GM19043 (cell line): Measurements from ENCODE around the gene MAGT1.
"Not testable (repeated sequence)": the region's sequence is repeated elsewhere in the genome, so short reads cannot be mapped to it uniquely, and the experiment has no call there.

Experiments
- ATAC-seq: cut with Tn5 transposase; IDR thresholded peaks from one replicate; pipeline ENCODE4 v1.9.1; 2021; ENCODE audit warnings: low read depth; ENCODE audit not compliant: unreplicated experiment

The MAGT1 gene

DNA sequence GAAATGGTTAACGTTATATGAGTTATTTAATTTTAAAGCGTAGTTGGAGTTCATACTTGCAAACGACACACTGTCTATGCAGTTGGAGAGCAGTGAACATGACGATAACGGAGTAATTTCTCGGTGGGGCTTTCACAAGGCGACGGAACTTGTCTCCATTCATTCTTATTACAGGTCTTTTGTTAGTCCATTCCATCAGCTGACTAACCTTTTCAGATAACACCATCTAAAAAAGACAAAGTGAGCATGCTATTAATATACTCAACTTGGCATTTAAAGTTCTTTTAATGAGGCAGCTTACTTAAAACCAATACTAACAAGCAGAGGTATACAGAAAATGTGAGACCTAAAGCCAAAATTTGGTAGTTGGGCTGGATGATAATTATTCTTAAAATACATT is 19.9 kb downstream of the MAGT1 start:
- ATAC-seq: no peak

DNA sequence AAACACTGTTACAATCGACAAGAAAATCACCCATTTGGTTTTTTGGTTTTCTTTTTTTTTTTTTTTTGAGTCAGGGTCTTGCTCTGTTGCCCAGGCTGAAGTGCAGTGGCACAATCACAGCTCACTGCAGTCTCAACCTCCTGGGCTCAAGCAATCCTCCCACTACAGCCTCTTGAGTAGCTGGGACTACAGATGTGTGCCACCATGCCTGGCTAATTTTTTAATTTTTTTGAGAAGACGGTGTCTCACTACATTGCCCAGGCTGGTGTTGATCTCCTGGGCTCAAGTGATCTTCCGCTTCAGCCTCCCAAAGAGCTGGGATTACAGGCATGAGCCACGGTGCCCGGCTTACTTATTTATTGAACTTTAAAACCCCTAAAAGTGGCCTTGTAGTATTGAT is 63.7 kb downstream of the MAGT1 start:
- ATAC-seq: not testable (repeated sequence)

DNA sequence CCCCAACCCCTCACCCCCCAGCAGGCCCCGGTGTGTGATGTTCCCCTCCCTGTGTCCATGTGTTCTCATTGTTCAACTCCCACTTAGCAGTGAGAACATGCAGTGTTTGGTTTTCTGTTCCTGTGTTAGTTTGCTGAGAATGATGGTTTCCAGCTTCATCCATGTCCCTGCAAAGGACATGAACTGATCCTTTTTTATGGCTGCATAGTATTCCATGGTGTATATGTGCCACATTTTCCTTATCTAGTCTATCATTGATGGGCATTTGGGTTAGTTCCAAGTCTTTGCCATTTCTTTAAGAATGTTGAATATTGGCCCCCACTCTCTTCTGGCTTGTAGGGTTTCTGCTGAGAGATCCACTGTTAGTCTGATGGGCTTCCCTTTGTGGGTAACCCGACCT is 73.2 kb downstream of the MAGT1 start:
- ATAC-seq: not testable (repeated sequence)

DNA sequence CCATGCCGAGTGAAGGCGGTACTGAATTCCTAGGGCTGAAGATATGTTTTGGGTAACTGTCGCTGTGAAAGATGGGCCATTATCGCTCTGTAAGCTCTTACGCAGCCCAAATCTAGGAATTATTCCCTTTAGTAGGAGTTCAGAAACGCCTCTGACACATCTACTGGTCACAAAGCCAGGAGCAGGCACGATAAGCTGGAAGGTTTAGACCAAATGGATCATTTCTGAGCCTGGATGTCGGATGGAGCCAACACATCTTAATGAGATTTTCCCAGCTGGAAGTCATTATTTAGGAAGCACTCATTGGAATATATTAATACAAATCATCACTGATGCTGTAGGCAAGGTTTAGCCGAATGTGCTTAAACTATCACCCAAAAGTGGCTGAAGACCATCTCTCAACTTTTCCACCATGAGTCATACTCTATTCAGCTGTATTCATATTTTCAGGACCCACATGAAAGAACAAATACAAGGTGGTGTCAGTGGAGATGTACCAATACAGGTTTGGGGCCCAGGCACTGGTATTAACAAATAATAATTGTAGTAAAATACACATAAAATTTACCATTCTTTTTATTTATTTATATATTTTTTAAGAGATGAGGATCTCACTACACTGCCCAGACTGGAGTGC is 75.0 kb downstream of the MAGT1 start:
- ATAC-seq: no peak

DNA sequence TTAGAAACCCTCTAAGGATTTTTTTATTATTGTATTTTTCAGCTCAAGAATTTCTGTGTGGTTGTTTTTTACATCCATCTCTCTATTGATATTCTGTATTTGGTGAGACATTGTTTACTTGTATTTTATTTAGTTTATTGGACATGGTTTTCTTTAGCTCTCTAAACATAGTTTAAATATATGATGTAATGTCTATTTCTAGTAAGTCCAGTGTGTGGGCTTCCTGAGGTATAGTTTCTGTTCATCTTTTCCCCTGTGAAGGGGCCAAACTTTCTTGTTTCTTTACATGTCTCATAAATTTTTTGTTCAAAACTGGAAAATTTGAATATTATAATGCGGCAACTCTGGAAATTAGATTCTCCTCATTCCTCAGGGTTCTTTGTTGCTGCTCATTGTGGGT is 81.0 kb downstream of the MAGT1 start:
- no peak for ATAC-seq

DNA sequence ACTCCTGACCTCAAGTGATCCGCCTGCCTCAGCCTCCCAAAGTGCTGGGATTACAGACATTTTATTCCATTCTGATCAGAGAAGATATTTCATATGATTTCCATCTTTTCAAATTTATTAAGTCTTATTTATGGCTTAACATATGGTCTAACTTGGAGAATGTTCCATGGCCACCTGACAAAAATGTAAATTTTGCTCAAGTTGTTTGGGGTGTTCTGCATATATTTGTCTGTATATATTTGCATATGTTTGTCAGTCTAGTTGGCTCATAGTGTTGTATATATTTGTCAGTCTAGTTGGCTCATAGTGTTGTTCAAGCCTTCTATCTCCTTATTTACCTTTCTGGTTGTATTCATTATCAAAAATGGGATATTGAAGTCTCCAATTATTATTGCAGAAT is 93.0 kb downstream of the MAGT1 start:
- no peak for ATAC-seq

DNA sequence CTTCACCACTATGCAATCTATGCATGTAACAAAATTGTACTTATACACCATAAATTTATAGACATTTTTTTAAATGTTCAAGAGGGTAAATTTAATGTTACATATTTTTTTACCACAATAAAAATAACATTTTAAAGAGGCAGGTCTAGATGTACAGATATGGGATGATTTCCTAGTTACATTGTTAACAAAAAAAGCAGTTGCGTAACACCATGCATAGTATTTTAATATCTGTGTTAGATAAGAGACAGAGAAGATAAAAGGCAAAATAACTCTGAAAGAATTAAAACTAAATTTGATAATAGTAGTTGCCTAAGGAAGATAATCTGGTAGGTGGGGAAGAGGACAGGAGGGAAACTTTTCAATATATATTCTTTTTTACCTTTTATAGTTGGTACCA is 100.1 kb downstream of the MAGT1 start:
- ATAC-seq: no peak

DNA sequence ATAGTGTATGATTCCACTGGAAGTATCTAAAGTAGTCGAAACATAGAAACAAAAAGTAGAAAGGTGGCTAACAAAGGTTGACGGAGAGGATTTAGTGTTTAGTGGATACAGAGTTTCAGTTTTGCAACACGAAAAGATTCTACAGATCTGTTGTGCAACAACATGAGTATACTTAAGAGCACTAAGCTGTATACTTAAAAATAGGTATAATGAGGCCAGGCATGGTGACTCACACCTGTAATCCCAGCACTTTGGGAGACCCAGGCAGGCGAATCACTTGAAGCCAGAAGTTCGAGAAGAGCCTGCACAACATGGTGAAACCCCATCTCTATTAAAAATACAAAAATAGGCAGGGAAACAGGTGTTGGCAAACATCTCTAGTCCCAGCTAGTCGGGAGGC is 101.3 kb downstream of the MAGT1 start:
- no peak for ATAC-seq

DNA sequence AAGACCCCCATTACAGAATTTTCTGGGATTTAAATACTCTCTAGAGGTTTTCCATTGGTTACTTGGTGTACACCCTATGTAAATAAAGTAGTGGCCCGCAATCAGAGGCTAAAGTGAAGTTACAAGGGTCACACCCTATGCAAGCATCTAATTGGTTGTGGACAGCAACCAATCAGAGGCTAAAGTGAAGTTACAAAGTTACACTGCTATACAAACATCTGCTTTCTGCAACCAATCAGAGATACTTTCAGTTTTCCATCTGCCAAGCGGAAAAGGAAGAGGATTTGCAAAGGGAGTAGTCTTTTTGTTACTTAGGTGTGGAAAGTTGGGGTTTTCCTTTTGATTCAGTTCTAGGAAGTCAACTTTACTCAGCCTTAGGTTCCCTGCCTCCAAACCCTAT is 107.2 kb downstream of the MAGT1 start:
- no peak for ATAC-seq

DNA sequence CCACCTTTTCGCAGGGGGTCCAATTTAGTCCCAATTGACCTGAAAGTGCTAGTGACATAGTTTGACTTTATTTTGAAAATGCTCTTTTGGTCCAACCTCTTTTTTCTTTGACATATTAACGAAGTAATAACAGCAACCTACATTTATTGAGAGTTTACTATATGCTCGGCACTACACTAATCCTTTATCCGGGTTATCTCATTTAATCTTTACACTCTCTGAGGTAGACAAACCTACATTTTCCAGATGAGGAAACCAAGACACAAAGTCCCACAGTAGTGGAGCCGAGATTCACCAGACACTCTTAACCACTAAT is 108.9 kb downstream of the MAGT1 start:
- no peak for ATAC-seq

DNA sequence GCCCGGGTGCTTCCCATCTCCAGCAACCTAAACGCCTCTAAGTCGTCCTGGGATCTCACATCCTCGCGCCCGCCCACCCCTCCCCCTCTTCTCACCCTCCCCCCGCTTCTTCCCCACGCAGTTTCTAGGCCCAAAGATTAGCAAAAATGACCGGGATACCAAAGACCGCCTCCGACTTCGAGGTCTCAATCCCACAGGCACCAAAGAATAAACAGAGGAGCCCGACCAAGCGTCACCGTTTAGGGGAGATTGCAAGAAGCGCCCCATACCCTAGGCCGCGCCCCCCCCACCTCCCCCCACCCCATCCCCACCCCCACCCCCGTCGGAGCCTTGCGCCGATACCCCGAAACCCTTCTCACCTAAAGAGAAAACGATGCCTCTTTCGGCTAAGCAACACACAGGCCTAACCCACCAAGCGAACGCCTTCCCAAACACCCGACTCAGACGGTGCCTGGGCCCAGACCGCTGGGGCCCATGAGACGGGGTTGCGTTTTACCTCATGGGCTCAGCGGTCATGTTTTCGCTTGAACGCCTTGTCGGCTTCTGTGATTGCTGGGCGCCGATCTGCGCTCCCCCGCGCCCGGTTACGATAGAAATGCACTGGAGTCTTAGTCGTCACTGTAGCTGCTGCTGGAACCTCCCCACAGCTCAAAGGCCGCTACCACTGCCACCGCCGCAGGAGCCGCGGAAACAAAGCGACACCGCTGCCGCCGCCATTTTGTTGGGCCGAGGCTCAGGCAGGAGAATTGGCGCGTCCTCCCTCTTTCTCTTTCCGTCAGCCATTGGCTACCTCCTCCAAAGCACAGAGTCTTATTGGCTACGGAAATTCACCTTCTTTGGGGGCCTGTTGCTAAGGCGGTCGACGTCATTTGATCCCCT is 109.5 kb downstream of the MAGT1 start, which contains the start of gene ATRX:
ATRX (minus strand) TSS at position 731 of the 879 bp plus-strand sequence; CDS start at position 516, 215 bp downstream.
- peak; percentile 95 for ATAC-seq

DNA sequence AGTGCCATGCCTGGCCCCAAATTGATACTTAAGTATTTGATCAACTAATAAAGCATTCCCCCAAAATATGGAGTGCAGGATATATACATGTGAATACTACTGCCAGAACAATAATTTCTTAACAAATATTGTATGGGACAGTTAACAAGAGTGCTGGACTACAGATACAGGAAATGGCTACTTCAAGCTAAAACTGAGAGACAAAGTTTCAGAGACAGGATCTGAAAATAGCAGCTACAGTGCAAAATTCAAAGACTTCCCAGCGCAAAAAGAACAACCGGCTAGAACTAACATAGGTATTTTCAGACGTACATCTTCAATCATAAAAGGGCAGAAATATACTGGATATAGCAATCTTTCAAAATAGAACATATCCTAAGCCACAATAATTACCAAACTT is 115.5 kb downstream of the MAGT1 start:
- peak; percentile 44 for ATAC-seq

DNA sequence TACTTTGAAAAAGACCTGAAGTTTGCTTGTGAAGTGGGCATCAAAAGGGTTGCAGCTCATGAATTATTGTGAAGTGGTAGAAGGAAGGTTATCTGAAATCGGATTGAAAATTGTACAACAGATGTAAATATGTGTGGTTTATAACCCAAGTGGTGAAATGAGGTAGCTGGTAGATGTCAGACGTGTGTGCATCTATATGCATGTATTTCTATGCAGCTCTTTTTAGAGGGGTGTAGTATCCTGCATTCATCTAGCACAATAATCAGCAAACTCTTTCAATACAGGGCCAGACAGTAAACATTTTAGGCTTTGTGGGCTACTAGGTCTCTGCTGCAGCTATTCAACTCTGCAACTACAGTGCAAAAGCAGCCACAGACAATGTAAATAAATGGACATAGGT is 118.6 kb downstream of the MAGT1 start:
- ATAC-seq: no peak
